Measurements from ENCODE around the gene PPP2R5A.

Gene PPP2R5A

DNA sequence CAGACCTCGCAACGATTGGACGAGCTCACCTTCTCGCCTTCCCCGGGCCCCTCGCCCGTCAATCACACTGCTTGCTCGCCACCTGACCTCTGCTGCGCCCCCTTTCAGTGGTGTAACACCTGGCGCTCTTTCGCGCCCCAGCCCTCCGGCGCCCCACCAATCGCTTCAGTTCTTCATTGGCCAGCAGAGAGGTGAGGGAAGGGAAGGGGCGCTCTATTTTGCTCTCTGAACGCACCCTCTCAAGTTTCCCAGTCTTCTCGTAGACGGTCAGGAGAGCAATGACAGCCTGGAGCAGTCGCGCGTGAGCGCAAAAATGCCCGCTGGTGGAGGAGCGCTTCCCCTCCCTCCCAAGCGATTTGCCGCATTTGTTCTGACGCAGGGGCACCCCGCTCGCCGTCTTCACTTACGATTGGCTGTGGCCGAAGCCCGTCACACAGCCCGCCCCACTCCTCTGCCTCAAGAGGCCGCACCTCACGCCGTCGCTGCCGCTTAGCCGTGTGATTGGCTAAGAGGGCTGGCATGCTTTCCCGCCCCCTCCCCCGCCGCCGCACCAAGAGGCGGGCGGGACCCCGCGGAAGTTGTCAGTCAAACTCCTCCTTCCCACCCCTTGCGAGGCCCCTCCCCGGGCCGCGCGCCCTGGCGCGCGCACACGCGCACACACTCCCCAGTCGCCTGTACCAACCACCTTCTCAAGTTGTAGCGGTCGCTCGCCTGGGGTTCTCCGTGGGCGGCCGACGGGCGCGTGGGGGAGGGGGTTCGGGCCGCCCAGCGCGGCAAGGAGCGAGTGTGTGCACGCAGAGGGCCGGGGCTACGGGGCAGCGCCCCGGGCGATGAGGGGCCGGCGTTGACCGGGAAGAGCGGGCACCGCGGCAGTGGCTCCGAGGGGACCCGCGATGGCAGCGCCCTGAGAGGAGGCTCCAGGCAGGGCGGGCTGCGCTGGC lies at the start of gene PPP2R5A:
PPP2R5A (plus strand) TSS at position 667 of the 941 bp plus-strand sequence. CDS start 701 bp downstream, outside the sequence.
- DNase-seq (ENCODE audit: low spot score) = peak; percentile 100

- DNase-seq (ENCODE audit: low spot score) = no peak
Measured at GRCh38 chr1:212235857-212236256, 49.4 kb upstream of the PPP2R5A start.

GRCh38 chr1:212236664-212237220 lies 48.5 kb upstream of the PPP2R5A start:
- DNase-seq (ENCODE audit: low spot score) = no peak

DNA sequence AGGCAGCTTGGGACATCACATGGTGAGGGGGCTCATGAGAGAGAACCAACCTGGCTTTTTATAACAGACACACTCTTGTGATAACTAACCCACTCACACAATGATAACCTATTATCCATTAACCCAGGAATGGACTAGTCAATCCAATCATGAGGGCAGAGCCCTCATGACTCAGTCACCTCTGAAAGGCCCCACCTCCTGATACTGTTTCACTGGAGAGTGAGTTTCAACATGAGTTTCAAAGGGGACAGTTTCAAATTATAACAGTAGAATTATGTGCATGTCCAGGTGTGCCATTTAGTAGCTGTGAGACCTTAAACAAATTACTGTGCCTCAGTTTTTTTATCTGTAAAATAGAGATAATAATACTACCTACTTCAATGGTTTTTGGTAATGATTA lies 47.6 kb upstream of the PPP2R5A start:
- DNase-seq (ENCODE audit: low spot score) = peak; percentile 89

DNA sequence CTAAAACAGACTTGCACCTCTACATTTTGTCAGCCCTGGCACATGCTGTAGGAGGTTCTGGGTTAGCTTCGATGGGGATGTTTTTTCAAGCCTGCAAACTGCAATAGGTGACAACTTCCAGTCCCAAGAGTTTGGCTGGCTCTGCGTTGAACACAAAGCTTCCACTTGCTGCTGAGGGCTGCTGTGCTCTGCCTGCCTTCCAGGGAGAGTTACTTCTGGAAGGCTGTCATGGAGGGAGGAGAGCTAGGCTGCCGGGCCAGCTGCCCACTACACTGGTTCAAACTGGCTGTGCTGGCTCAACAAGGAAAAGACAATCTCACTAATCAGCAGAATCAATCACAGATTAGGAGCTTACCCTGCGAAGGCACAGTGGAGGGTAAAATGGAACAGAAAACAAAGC lies 46.7 kb upstream of the PPP2R5A start:
- DNase-seq (ENCODE audit: low spot score) = no peak

- no peak for DNase-seq (ENCODE audit: low spot score)
Measured at GRCh38 chr1:212241501-212241900, 43.7 kb upstream of the PPP2R5A start.

DNA sequence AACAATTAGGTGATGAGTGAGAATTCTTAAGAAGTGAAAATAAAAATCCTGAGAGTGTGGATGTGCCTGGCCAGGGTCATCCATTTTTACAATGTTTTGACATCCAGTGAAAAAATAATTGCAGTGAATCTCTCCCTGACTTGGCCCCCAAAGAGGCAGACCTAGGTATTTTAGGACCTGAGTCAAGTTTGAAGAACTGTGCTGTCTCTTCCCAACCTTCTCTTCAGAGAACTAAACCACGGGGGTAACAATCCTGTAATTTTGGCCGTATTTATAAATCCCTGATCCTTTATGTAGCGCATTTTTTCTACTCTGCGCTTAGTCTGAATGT lies 43.3 kb upstream of the PPP2R5A start:
- no peak for DNase-seq (ENCODE audit: low spot score)

- DNase-seq (ENCODE audit: low spot score) = no peak
Measured at GRCh38 chr1:212242288-212242984, 42.8 kb upstream of the PPP2R5A start.

DNA sequence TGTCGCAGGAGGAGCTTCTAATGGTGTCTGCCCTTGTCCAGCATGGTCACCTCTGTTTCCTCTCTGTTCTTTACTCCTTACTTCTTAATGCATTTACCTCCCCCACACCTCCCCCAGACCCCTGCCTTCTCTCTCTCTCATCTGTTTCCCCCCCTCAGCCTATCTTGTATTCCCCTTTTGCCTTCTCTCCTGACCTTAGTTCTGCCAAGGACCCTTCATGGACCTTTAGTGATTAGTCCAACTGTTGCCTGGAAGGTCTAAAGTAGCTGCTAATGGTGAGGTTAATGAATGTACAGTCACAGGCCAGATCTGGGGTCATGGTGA lies 42.3 kb upstream of the PPP2R5A start:
- no peak for DNase-seq (ENCODE audit: low spot score)

DNA sequence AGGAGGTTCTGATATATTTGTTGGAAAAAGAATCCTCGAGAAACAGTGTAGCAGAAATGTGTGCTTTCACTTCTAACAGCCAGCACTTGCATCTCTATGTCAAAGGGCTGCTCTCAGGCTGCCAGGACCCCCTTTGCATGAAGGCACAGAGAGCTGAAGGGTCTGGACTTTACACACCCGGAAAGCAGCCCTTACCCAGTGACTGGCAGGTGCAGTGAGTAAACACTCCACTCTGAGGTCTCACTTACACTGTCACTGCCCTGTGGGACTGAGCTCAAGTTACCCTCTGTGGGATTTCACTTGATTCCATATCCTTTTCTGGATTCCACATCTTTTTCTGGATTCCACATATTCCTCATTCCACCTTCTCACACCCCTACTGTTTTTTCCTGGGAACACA lies 40.8 kb upstream of the PPP2R5A start:
- no peak for DNase-seq (ENCODE audit: low spot score)

DNA sequence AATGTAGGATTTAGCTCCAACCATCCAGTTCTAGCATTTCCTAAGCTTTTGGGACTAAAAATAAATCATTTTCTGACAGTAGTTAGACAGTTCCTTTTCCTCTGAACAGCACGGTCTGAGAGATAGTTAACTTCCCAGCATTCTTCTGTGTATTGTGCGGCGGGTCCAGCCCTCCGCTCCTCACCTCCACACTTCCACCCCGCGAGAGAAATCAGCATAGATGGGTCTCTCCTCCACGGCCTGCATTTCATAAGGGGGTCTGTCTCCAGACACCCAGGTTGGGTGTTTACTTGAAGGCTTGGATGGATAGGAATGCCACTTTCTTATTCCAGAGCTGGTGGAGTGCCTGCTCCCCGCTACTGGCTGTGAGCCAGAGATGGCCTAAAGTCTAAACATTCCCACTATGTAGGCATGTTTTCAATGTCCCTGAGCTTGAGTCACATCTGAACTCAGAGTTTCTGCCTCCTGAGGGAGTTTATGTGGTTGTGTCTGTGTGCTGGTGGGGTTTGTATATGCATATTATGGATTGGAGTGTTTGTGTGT lies 38.0 kb upstream of the PPP2R5A start:
- DNase-seq (ENCODE audit: low spot score) = peak; percentile 71

DNA sequence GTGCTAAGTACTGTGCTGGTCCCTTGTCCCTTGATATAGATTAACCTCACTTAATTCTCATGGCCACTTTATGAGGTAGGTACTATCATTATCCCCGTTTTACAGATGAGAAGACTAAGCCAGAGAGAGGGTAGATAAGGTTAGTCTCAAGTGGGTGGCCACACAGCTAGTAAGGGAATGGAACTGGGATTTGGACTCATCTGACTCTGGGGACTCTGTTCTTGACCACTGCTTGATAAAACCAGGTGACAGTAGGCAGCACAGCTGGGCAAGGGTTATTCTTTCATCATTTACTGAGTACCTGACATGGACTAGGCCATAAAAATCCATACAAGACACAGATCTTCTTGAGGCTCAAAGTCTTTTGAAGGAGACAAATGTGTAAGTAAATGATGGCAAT lies 37.2 kb upstream of the PPP2R5A start:
- no peak for DNase-seq (ENCODE audit: low spot score)

GRCh38 chr1:212254853-212255363 lies 30.3 kb upstream of the PPP2R5A start:
- DNase-seq (ENCODE audit: low spot score) = peak; percentile 20

DNA sequence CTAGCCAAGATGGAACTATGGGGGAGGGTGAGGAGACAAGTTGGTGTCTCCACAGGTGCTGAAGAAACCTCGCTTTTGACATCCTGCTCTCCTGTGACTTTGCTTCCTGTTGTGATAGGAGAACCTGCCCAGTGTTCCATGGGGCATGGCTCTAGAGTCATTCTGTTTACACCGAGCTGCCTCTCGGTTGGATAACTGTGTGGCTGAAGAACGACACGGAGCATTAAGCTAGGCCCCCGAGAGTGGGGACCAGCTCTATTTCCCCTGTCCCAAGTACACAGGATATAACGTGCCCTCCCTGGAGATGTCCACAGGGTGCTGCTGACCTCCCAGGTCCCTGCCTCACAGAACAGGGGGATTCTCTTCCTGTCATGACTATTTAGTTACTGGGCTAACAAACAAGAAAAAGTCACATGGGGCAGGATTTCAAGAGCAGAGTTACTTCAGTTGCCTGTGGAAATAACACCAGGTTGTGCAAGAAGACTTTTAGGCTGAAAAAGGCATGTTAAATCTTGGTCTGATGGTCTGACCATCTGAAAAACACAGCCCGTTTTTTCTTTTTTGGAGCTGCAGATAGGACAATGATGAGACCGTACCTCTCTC lies 29.4 kb upstream of the PPP2R5A start:
- no peak for DNase-seq (ENCODE audit: low spot score)

GRCh38 chr1:212256369-212256768 lies 28.8 kb upstream of the PPP2R5A start:
- no peak for DNase-seq (ENCODE audit: low spot score)

DNA sequence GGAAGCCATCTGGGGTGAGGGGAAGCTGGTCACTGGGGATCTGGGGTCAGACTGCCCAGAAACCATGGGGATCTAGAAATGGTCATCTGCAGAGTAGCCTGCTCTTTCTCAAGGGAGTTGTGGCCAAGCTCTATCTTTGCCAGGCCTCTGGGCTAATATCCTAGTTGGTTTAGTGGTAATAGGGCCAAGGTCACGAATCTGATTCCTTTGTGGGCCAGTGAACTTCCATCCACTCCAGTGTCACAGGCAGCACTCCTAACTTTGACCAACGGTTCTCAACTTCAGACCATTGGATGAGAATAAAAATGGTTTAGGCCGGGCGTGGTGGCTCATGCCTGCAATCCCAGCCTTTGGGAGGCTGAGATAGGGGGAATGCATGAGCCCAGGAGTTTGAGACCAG lies 28.1 kb upstream of the PPP2R5A start:
- DNase-seq (ENCODE audit: low spot score) = no peak

GRCh38 chr1:212259693-212260480 lies 25.3 kb upstream of the PPP2R5A start:
- no peak for DNase-seq (ENCODE audit: low spot score)

DNA sequence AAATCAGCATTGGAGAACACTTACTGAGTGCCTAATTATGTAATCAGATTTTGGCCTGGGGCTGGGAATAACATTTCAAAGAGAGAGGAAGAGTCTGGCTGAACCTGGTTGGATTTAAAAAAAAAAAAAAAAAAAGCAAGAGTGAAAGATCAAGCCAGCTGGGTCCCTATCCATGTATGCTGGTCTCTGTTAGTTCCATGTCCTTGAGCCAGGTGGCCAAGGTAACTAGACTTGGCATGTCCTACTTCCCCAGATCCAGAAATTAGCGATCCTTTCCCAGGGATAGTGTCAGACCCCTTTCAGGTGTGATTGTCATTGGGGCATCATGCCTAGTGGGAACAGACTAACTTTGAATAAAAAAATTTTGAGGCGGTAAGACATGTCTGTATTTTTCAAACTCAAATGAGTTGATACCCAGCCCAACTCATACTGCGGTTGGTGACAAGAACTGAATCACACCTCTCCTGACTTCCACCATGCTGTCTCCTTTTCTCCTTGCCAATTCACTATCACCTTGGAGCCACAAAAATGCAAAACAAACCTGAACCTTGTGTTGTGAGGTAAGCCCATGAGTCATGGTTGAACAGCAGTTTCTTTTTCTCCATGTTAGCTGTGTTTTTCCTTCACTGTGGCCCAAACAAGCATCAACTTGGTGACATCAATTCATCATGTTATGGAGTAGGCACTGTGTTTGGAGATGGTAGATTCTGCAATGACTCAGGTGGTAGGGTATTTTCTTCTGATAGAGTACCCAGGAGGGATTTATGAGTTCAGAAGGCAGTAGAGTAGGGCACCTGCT lies 24.5 kb upstream of the PPP2R5A start:
- peak; percentile 97 for DNase-seq (ENCODE audit: low spot score)

DNA sequence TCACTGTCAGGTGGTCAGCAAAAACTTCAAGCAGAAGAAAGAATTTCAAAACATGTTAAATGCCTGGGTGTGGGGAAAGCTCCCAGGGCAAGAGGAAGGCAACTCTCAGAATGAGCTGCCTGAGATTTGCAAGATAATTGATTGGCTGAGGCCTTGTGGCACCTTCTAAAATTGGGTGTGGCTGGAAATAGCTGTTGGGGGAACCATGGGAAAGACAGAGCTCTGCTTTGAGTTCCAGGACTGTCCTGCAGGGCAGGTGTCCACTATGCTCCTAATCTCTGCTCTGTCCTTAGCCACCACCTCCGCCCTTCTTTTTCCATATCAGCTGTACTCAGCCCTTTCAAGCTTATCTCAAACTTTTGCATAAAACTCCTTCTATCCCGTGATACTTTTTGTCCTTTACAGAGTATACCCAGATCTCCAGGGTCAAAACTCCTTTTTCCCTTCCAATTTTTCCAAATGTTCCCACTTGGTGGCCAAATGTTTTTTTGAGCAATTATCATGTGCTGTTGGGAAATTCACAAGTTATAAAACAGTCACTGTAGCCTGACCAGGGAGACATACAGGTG lies 23.8 kb upstream of the PPP2R5A start:
- no peak for DNase-seq (ENCODE audit: low spot score)

GRCh38 chr1:212267017-212267416 lies 18.2 kb upstream of the PPP2R5A start:
- DNase-seq (ENCODE audit: low spot score) = no peak

Data from kidney tubule cell (primary cell).